GM13977 (cell line): ENCODE measurements around the gene CADPS.

Experiments used
- DNase-seq: peaks from one replicate; pipeline ENCODE4 v3.0.0; 2012; ENCODE audit warnings: low spot score
- CTCF ChIP-seq: IDR thresholded peaks from 2 replicates; pipeline ENCODE4 v1.5.1; 2012; ENCODE audit warnings: mild to moderate bottlenecking, control low read depth; ENCODE audit not compliant: insufficient read depth; ENCODE audit errors: extremely low read depth, missing control alignments
- in situ Hi-C: fragments of 300-500 bp; cut with MboI; formaldehyde crosslinking; loops from one replicate; pipeline ENCODE4 v1.12.0; 2022; ENCODE audit warnings: low sequenced_read_pairs, low pct_unique_long_range_greater_than_20kb, mixed read lengths, inconsistent platforms; ENCODE audit not compliant: unreplicated experiment

CADPS gene

GRCh38 chr3:62892045-62892444 is 16.8 kb upstream of the CADPS start:
- no peak for DNase-seq
- TF ChIP-seq CTCF = no peak
- in situ Hi-C loops = no loop called here

- in situ Hi-C loops = no loop called here
- DNase-seq = no peak
- TF ChIP-seq CTCF = no peak
Observed at GRCh38 chr3:62888778-62889177, 13.6 kb upstream of the CADPS start.

- in situ Hi-C loops = no loop called here
- TF ChIP-seq CTCF = no peak
- no peak for DNase-seq
Observed at GRCh38 chr3:62888180-62888579, 13.0 kb upstream of the CADPS start.

GRCh38 chr3:62885136-62885535 is 9.9 kb upstream of the CADPS start:
- no peak for DNase-seq
- TF ChIP-seq CTCF = no peak
- in situ Hi-C loops = no loop called here

GRCh38 chr3:62884096-62884870 is 9.1 kb upstream of the CADPS start:
- DNase-seq = no peak
- in situ Hi-C loops = no loop called here

GRCh38 chr3:62882676-62883200 is 7.5 kb upstream of the CADPS start:
- no peak for TF ChIP-seq CTCF

More at GRCh38 chr3:62884096-62884870, 9.1 kb upstream of the CADPS start:
- TF ChIP-seq CTCF = no peak

GRCh38 chr3:62876064-62876463 is 848 bp upstream of the CADPS start:
- in situ Hi-C loops = no loop called here
- TF ChIP-seq CTCF = no peak
- DNase-seq = peak; percentile 18

More at GRCh38 chr3:62882676-62883200, 7.5 kb upstream of the CADPS start:
- no peak for DNase-seq
- in situ Hi-C loops = no loop called here
